Measurements from ENCODE around the gene GLDN.

Gene GLDN

DNA sequence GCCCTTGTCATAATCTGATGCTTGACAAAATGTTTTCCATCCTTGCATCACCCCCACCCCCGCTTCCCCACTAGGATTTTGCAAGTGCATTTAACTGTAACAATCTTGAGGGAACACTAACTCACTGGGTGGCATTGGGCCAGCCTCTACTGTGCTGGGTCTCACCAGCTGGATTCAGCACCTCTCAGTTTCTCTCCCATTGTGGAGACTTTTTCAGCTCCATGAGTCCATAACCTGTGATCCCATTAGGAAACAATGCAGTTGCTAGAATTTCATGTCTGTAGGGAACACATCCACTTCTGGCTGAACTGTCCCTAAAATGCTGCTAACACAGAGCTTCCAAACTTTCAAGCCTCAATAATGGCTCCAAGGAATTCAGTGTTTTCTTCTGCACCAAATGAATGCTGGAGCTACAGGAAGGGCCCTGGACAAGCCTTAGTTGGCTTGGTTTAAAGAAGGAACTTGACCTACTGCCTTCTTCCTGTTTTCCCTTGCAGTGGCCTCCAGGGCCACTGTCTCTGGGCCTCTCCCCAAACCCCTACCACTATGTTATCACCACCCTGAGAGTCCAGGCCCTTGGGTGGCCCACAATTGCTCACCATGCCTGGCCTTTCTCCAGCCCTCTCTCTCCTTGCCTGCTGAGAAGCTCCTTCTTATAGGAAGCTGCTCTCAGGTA is 18.7 kb upstream of the GLDN start:
- Histone ChIP-seq H3K4me3 (ENCODE audit: low read length) (no peak overlapping the region), H3K36me3 (ENCODE audit: control insufficient read depth, insufficient read depth, low read length) (no peaks in the 10 kb centered on the region), H3K4me1 (ENCODE audit: control insufficient read depth, insufficient read depth, low read length) (no peaks in the 10 kb centered on the region), H3K9me3 (ENCODE audit: control insufficient read depth, insufficient read depth, low read length) (no peaks in the 10 kb centered on the region), H3K27ac (ENCODE audit: low read length) (no peak overlapping the region), H3K27me3 (ENCODE audit: control insufficient read depth, insufficient read depth, low read length) (no peaks in the 10 kb centered on the region)
- no peak for DNase-seq (ENCODE audit: low read depth, low spot score)
- WGBS (ENCODE audit: insufficient coverage, insufficient read length) = no CpG with 5 or more reads among the region's 1 CpG

DNA sequence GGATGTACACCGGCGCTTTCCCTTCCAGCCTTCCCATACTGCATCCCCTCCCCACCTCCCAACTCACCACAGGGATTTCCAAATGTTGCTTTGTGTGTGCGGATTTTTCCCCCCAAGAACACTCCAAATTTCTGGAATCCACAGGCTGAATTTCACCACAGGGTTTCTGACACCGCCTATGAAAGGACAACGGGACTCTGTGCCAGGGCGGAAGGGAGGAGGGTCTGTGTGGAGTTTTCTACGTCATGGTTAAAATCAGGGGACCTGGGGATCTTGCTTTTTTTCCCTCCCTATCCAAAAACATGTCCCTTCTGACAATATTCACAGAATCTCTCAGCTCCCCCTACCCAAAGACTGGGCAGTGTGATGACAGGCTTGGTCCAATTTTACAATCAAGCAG is 17.7 kb upstream of the GLDN start:
- DNase-seq (ENCODE audit: low read depth, low spot score) = no peak
- no peaks in the 10 kb centered on the region for H3K4me1 ChIP-seq (ENCODE audit: control insufficient read depth, insufficient read depth, low read length)
- no peaks in the 10 kb centered on the region for H3K27me3 ChIP-seq (ENCODE audit: control insufficient read depth, insufficient read depth, low read length)
- WGBS (ENCODE audit: insufficient coverage, insufficient read length) = no CpG with 5 or more reads among the region's 7 CpGs
- no peak overlapping the region for H3K4me3 ChIP-seq (ENCODE audit: low read length)
- H3K36me3 ChIP-seq (ENCODE audit: control insufficient read depth, insufficient read depth, low read length) = no peaks in the 10 kb centered on the region
- H3K27ac ChIP-seq (ENCODE audit: low read length) = no peak overlapping the region
- no peaks in the 10 kb centered on the region for H3K9me3 ChIP-seq (ENCODE audit: control insufficient read depth, insufficient read depth, low read length)

DNA sequence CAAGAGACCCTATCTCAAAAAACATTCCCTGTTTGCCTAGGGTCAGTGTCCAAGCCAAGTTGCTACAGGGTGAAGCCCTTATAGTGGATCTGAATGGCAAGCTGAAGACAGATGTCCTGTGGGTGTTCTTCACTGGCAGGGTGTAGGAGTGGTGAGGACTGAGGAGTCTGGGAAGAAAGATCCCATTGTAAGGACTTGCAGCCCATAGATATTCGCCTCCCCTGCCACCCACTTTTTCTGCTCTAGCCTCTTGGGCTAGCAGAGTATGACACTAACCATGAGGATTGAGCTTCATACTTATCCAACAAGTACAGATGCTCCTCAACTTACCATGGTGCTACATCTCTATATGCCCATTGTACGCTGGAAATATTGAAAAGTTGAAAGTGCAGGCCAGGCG is 16.3 kb upstream of the GLDN start:
- no peaks in the 10 kb centered on the region for H3K36me3 ChIP-seq (ENCODE audit: control insufficient read depth, insufficient read depth, low read length)
- no peak overlapping the region for H3K4me3 ChIP-seq (ENCODE audit: low read length)
- H3K4me1 ChIP-seq (ENCODE audit: control insufficient read depth, insufficient read depth, low read length) = no peaks in the 10 kb centered on the region
- H3K27me3 ChIP-seq (ENCODE audit: control insufficient read depth, insufficient read depth, low read length) = no peaks in the 10 kb centered on the region
- DNase-seq (ENCODE audit: low read depth, low spot score) = no peak
- no CpG with 5 or more reads among the region's 3 CpGs for WGBS (ENCODE audit: insufficient coverage, insufficient read length)
- H3K9me3 ChIP-seq (ENCODE audit: control insufficient read depth, insufficient read depth, low read length) = no peaks in the 10 kb centered on the region
- H3K27ac ChIP-seq (ENCODE audit: low read length) = no peak overlapping the region

DNA sequence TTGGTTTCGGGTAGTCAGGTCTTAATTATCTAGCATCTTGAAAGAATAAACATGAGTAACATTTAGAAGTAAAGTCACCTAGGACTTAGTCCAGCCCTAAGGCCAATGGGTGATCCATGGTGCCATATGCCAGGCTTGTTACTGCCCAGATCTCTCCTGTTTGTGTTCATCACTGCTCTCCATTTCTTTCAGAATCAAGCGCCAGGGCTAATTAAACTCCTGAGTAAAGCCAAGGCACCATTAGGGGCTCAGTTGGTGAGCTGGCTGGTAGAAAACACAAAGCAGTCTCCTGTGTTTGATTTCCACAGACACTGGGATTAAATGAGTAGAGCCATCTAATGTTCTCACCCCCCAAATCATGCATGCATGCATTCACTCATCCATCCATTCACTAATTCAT is 14.4 kb upstream of the GLDN start:
- WGBS (ENCODE audit: insufficient coverage, insufficient read length) = no CpG with 5 or more reads among the region's 2 CpGs
- H3K27ac ChIP-seq (ENCODE audit: low read length) = no peak overlapping the region
- no peak for DNase-seq (ENCODE audit: low read depth, low spot score)
- no peaks in the 10 kb centered on the region for H3K27me3 ChIP-seq (ENCODE audit: control insufficient read depth, insufficient read depth, low read length)
- no peaks in the 10 kb centered on the region for H3K9me3 ChIP-seq (ENCODE audit: control insufficient read depth, insufficient read depth, low read length)
- no peaks in the 10 kb centered on the region for H3K4me1 ChIP-seq (ENCODE audit: control insufficient read depth, insufficient read depth, low read length)
- no peak overlapping the region for H3K4me3 ChIP-seq (ENCODE audit: low read length)
- no peaks in the 10 kb centered on the region for H3K36me3 ChIP-seq (ENCODE audit: control insufficient read depth, insufficient read depth, low read length)

DNA sequence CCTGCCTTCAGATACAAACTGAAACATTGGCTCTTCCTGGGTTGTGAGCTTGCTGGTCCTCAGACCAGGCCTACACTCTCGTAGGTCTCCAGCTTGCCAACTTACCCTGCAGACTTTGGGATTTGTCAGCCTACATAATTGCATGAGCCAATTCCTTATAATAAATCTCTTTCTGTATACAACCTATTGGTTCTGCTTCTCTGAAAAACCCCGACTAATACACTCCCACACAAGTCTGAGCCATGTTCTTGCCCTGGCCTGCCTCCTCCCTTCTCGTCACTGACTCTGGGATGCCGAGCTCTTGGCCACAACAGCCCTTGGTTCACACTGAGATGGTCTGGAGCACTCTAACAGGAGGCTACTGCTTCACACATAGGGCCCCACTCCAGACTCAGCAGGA is 12.5 kb upstream of the GLDN start:
- no peak overlapping the region for H3K27ac ChIP-seq (ENCODE audit: low read length)
- no peak for DNase-seq (ENCODE audit: low read depth, low spot score)
- no peak overlapping the region for H3K4me3 ChIP-seq (ENCODE audit: low read length)
- H3K4me1 ChIP-seq (ENCODE audit: control insufficient read depth, insufficient read depth, low read length) = no peaks in the 10 kb centered on the region
- WGBS (ENCODE audit: insufficient coverage, insufficient read length) = no CpG with 5 or more reads among the region's 4 CpGs
- H3K36me3 ChIP-seq (ENCODE audit: control insufficient read depth, insufficient read depth, low read length) = no peaks in the 10 kb centered on the region
- H3K9me3 ChIP-seq (ENCODE audit: control insufficient read depth, insufficient read depth, low read length) = no peaks in the 10 kb centered on the region
- H3K27me3 ChIP-seq (ENCODE audit: control insufficient read depth, insufficient read depth, low read length) = no peaks in the 10 kb centered on the region

DNA sequence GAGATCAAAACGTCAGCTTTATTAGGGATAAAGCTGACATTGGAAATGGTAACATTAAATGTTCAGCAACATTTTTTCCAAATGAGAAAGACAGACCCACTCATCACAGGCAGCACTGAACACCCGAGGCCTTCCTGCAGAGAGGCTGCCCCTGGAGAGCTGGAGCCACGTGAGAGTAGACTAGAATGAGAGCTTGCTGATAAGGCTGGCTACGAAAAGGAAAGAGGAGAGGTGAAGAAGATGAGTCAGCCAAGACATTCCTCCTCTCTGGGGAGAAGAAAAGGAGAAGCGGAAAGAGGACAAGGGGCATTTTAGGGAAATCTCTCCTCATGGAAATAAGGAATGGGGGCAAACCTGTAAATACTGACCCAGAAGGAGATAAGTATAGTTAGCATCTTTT is 10.3 kb upstream of the GLDN start:
- Histone ChIP-seq H3K9me3 (ENCODE audit: control insufficient read depth, insufficient read depth, low read length) (no peaks in the 10 kb centered on the region), H3K27me3 (ENCODE audit: control insufficient read depth, insufficient read depth, low read length) (no peaks in the 10 kb centered on the region), H3K27ac (ENCODE audit: low read length) (no peak overlapping the region), H3K36me3 (ENCODE audit: control insufficient read depth, insufficient read depth, low read length) (no peaks in the 10 kb centered on the region), H3K4me3 (ENCODE audit: low read length) (no peak overlapping the region), H3K4me1 (ENCODE audit: control insufficient read depth, insufficient read depth, low read length) (no peaks in the 10 kb centered on the region)
- no peak for DNase-seq (ENCODE audit: low read depth, low spot score)
- no CpG with 5 or more reads among the region's 5 CpGs for WGBS (ENCODE audit: insufficient coverage, insufficient read length)

DNA sequence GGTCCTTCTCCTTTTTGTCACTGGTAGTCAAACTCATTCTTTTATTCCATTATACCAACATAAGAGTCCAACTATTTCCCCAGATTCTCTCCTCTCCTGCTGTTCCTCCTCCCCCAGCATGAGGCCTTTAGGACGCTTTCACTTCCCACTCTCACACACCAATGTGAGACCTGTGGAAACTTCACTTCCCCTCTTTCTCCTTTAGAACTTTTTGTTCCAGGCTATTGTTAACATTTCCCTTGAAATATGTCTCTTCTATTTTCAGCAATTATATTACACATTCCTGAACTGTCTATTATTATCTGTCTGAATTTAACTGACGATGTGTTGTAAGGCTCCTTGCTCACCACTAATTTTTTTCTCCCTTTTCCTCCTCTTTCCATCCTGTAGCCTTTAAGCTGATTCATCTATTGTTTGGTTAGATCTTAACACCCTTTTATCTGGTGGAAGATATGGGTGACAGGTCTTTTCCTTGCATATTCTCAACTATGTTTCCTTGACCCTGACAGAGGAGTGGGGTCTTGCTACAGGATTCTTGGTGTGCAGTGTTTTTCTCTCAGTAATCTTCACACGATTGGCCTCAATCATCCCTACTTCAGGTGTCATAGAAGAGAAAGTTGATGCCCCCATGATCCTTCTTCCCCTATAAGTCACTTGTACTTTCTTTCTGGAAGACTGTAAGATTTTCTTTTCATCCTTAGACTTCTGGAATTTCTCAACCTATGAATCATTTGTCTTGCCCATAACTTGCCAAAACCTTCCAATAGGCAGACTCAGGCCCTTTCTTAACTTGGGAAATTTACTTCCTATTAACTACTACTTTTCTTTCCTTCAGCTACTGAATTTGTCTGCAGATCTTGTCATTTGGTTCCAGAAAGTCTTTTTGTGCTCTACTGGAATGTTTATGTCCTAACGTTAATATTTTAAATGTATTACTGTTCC is 9.0 kb upstream of the GLDN start:
- no CpG with 5 or more reads among the region's 4 CpGs for WGBS (ENCODE audit: insufficient coverage, insufficient read length)

DNA sequence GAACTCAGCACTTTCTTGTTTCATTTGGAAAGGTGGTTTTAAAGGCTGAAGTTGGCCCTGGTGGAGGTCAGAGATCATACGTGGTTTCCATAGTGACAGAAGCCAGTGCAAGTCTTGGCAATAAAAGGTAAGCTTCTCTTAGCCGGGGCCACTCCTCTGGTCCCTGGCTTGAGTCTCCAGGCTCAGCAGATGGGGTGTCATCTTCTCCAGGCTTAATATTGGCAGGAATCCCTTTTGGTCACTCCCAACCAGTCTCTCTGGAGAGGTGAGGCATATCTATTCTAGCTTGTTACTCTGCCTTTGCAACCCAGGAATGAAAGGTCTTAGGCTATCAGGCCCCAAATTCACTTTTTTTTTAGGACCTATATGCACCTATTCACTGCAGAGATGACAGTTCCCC is 7.9 kb upstream of the GLDN start:
- H3K36me3 ChIP-seq (ENCODE audit: control insufficient read depth, insufficient read depth, low read length) = no peaks in the 10 kb centered on the region
- no peak for DNase-seq (ENCODE audit: low read depth, low spot score)
- H3K9me3 ChIP-seq (ENCODE audit: control insufficient read depth, insufficient read depth, low read length) = no peaks in the 10 kb centered on the region
- no peak overlapping the region for H3K27ac ChIP-seq (ENCODE audit: low read length)
- no peak overlapping the region for H3K4me3 ChIP-seq (ENCODE audit: low read length)
- H3K27me3 ChIP-seq (ENCODE audit: control insufficient read depth, insufficient read depth, low read length) = no peaks in the 10 kb centered on the region
- WGBS (ENCODE audit: insufficient coverage, insufficient read length) = no CpG with 5 or more reads among the region's 2 CpGs
- H3K4me1 ChIP-seq (ENCODE audit: control insufficient read depth, insufficient read depth, low read length) = no peaks in the 10 kb centered on the region

More for the DNA sequence above, 9.0 kb upstream of the GLDN start:
- H3K4me3 ChIP-seq (ENCODE audit: low read length) = no peak overlapping the region
- H3K27ac ChIP-seq (ENCODE audit: low read length) = no peak overlapping the region
- H3K4me1 ChIP-seq (ENCODE audit: control insufficient read depth, insufficient read depth, low read length) = no peaks in the 10 kb centered on the region
- no peaks in the 10 kb centered on the region for H3K36me3 ChIP-seq (ENCODE audit: control insufficient read depth, insufficient read depth, low read length)
- no peak for DNase-seq (ENCODE audit: low read depth, low spot score)
- H3K9me3 ChIP-seq (ENCODE audit: control insufficient read depth, insufficient read depth, low read length) = no peaks in the 10 kb centered on the region
- H3K27me3 ChIP-seq (ENCODE audit: control insufficient read depth, insufficient read depth, low read length) = no peaks in the 10 kb centered on the region

DNA sequence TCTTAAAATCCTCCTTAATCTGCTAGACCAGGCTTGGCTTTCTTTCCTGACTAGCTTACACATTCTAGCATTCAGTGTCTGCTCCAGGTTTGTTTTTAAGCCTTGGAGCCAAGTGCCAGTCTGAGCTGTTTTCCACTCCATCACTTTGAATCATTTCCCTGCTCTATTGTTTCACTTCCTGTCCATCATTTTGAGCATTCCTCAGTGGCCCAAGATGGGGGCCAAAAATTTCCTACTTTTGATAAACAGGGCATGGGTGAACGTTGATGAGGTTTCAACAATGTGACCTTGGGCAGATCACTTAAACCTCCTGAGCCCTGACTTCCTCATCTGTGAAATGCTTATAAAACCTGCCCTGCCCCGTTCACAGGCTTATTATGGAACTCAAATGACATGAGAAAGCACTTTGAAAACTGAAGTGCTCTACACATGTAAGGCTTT is 7.4 kb upstream of the GLDN start:
- DNase-seq (ENCODE audit: low read depth, low spot score) = no peak
- no CpG with 5 or more reads among the region's 2 CpGs for WGBS (ENCODE audit: insufficient coverage, insufficient read length)
- no peak overlapping the region for H3K27ac ChIP-seq (ENCODE audit: low read length)

DNA sequence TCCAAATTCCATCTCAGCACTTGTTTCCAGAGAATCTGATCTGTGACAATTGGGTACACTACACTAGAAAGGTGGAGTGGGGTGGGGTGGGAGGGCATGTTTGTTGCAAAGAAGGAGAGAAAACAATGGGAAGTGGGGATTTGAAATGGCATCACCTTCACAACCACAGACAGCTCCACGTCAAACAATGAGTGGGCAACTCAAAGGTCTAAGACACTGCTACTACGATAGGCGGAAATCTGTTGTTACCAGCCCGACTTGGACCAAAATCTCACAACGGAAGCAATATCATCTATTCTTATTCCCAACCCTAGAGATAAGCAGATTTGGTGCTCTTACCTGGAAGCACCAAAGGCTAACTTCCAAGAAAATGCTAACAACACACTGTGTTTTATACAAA is 6.4 kb upstream of the GLDN start:
- Histone ChIP-seq H3K4me3 (ENCODE audit: low read length) (no peak overlapping the region), H3K9me3 (ENCODE audit: control insufficient read depth, insufficient read depth, low read length) (no peaks in the 10 kb centered on the region), H3K36me3 (ENCODE audit: control insufficient read depth, insufficient read depth, low read length) (no peaks in the 10 kb centered on the region), H3K4me1 (ENCODE audit: control insufficient read depth, insufficient read depth, low read length) (no peaks in the 10 kb centered on the region), H3K27me3 (ENCODE audit: control insufficient read depth, insufficient read depth, low read length) (peaks cover 1% of the 10 kb centered on the region; the same call in 1 of the 2 replicates), H3K27ac (ENCODE audit: low read length) (no peak overlapping the region)
- no CpG with 5 or more reads among the region's 5 CpGs for WGBS (ENCODE audit: insufficient coverage, insufficient read length)
- DNase-seq (ENCODE audit: low read depth, low spot score) = no peak

More for the DNA sequence above, 7.4 kb upstream of the GLDN start:
- Histone ChIP-seq H3K4me1 (ENCODE audit: control insufficient read depth, insufficient read depth, low read length) (no peaks in the 10 kb centered on the region), H3K4me3 (ENCODE audit: low read length) (no peak overlapping the region), H3K27me3 (ENCODE audit: control insufficient read depth, insufficient read depth, low read length) (no peaks in the 10 kb centered on the region), H3K36me3 (ENCODE audit: control insufficient read depth, insufficient read depth, low read length) (no peaks in the 10 kb centered on the region), H3K9me3 (ENCODE audit: control insufficient read depth, insufficient read depth, low read length) (no peaks in the 10 kb centered on the region)
